NCI-H1436 treated with DMSO at 0.1 percent for 48 hours (cell line): Measurements from ENCODE around the gene TOP1.
"Not testable (repeated sequence)": the region's sequence is repeated elsewhere in the genome, so short reads cannot be mapped to it uniquely, and the experiment has no call there.

Experiments used
- DNase-seq: peaks from one replicate; lab custom pipeline; 2025; lab: John Stamatoyannopoulos, UW

TOP1 gene

DNA sequence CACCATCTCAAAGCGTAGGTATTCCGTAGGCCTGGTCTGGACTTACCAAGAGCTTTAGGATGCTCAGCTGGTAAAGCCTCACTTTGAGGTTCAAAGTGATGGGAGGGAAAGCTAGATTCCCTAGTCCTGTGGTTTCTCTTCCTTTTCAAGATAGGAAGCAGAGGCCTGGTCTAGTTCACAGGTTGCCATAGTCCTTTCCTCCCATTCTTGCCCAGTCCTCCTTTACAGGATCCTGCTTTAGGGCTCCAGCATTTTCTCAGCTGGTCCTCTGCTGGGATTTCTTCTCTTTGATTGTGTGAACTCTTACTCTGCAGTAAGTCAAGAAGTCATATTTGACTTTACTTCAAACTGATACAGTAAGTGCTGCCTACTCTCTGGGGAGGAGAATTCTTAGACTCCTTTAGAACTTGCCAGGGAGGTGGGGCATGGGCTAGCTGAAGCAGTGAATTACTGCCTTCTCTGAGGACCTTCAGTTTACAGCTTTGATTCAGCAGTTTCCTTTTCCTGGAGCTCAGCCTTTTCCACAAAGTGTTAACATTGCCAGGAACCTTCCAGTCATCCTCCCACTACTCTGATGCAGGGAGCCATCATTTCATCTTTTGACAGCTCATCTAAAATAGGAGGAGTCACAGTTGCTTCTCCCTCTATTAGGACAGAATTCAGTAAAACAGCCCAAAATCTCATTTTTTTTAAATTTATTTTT is 65.9 kb downstream of the TOP1 start:
- DNase-seq, result no peak

DNA sequence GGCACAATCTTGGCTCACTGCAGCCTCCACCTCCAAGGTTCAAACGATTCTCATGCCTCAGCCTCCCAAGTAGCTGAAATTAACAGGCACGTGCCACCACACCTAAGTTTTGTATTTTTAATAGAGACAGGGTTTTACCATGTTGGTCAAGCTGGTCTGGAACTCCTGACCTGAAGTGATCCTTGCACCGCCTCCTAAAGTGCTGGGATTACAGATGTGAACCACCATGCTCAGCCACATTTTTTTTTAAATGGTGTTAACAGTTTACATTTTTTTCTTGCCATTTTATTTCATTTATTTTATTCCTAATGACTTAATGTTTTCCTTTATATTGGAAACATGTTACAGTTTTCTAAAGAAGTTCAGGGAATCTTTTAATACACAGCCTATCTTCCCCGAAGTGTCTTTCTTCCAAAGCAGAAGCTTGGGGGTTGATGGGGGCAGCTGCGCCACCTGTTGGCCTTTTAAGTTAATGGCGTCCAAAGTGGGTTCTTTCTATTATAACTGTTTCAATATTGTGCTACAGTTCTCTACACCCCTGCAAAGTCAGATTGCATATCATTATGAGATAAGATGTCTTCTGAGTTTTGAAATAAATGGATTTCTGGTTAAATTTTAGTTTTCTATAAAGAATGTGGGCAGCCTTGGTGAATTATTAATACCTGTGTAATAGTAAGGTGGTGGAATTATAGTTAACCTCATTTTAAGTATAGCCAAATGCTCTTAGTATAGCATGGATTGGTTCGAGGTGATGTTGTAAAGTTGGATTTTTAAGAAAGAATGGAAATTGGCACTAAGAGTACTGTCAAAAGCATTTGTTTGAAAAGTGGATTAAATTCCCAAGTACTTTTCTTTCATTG is 66.7 kb downstream of the TOP1 start:
- DNase-seq, result no peak

DNA sequence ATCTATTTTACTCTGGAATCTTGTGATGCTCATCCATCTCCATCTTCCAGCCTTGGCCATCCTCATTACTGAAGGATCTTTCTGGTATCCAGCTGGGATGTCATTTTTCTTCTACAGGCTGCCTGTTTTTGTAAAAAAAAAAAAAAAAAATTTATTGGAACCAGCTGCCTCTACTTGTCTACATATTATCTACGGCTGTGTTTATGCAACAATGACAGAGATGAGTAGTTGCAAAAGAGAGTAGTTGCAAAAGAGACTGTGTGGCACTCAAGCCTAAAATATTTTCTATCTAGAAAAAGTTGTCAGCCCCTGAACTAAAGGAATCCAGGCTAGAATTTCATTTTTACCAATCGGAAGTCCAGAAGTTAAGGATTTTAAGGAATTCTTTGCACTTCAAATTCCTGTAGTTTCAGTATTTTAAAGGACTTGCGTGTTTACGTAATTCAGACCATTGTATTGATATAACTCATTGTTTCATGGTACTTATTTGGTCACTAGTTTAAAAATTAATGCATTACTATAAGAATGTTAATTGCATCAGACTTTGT is 70.2 kb downstream of the TOP1 start:
- DNase-seq, result no peak

DNA sequence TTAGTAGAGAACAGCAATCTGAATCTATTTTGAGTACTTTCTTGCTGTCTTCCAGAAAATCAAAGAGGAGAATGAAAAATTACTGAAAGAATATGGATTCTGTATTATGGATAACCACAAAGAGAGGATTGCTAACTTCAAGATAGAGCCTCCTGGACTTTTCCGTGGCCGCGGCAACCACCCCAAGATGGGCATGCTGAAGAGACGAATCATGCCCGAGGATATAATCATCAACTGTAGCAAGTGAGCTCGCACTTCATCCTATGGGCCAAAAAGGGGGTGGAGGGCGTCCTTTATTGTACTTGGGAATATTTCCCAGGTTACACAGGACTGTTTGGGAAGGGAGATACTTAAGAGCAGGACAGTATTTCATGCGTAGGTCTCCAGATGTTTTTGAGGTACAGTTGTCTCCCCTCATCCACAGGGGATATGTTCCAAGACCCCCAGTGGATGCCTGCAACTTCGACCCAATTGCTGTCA is 71.4 kb downstream of the TOP1 start:
- DNase-seq, result no peak

DNA sequence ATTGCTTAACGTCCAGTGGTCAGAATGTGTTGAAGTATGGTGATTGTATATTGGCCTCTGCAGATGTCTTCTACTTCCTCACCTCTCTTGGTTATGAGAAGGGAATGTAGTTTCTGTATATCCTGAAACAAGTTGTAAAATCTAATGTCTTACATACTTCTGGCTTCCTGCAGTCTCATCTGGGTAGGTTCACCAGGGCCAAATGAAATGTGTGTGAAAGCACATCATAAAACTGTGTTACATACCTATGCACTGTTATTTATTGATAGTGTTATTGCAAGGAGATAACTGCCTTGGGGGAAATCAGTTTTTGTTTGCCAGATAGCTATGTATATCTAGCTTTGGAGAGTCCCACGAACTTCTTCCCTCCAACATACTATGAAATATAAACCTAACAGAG is 73.0 kb downstream of the TOP1 start:
- no peak for DNase-seq

DNA sequence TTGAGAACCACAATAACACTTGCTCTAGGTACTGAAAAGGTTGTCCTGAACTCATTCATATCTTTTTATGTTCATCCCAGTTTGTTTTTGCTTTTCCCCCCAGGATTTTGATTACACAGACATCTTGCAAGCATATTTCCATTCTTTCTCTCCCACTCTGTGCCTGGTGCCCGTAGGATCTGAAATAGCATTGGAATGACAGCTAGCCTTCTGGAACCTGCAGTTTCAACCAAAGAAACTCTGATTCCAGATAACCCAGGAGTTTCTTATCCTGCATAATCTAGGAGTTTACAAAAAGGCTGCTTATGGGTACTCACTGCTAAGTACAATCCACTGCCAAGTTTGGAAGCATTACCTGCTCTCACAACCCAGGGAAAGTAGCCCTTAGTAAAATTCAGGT is 79.9 kb downstream of the TOP1 start:
- no peak for DNase-seq

DNA sequence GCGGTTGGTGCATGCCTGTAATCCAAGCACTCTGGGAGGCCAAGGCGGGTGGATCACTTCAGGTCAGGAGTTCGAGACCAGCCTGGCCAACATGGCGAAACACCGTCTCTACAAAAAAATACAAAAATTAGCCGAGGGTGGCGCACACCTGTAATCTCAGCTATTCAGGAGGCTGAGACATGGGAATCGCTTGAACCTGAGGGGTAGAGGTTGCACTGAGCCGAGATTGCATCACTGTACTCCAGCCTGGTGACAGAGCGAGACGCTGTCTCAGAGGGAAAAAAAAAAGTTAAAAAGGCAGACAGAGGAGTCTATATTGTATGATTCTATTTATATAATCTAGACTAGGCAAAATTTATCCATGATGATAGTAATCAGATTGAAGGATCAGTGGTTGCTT is 81.4 kb downstream of the TOP1 start:
- no peak for DNase-seq

DNA sequence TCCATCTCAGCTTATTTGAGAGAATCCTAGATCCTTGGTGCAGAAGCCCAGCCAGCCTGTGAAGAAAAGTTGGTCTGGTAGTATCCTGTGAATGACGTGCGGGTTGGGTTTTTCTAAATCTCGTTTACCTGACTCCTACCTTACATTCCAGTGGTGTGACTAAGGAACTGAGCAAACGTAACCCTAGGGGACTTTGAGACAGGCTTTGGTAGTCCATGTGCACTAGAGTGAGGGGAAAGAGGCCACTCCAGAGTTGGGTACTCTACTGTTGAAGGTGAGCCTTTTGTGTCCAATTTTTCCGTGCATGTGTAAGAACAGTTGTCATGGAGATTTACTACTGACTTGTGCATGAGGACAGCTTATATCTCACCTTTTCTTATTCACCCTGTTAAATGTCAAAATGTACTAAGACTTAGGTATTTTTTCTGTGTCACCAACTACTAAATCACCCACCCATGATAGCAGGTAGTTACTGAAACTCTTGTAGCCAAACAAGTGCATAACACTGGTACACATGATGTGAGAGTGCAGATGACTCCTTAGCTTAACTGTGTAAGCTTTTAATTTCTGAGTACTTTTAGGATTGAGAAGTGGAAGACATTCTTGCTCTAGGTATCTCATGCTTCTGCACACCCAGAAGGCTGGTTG is 82.4 kb downstream of the TOP1 start:
- DNase-seq, result no peak

DNA sequence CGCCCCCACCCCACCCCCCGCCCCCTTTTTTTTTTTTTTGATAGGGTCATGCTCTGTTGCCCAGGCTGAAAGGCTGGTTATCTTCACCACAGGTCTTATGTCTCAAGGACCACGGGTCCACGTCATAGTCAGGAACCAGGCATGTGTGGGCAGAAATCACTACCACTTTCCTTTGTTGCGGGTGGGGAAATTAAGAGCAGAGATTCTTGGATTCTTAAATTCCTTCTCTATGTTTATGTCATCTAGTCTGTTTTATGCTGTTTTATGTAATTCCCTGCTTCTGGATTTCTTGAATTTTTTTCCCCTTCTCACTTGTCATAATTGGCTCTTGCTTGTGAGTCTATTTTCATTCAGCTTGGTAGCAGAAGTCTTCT is 82.9 kb downstream of the TOP1 start:
- DNase-seq, result no peak

DNA sequence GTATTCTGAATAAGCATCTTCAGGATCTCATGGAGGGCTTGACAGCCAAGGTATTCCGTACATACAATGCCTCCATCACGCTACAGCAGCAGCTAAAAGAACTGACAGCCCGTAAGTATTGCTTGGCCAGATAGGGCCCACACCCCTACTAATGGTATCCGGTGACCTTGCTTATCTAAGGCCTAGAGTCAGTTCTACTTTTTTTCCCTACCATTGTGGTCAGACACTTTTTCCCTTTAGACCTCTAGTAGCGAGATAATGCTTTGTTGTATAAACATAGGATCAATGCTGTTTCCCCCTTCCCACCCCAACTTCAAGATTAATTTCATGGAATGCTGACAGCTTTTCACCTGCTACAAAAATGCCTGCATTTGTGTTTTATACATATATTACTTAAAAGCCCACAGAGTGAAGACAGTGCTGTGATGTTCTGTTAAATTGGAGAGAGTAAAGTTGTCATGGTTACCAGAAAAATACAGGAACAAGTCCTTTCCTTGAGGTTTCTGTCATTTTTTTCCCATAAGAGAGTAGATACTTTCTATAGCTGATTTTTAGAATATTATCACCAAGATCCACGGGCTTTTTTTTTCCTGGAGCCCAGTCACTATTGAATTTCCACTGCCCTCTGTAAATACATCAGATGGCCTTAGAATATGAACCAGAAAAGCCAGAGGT is 87.8 kb downstream of the TOP1 start:
- DNase-seq, result no peak

DNA sequence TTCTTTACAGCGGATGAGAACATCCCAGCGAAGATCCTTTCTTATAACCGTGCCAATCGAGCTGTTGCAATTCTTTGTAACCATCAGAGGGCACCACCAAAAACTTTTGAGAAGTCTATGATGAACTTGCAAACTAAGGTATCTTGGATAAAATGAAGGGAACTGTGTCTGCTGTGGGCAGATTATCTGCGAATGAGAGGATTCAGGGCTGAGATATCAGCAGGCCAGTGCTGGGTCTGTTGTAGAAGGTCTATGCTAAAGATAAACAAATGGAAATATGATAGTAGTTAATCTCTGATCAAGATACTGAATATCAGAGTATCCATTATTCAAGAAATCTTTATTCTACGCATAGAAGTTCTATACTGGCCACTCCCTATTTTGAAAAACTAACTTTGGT is 89.5 kb downstream of the TOP1 start:
- not testable (repeated sequence) for DNase-seq

DNA sequence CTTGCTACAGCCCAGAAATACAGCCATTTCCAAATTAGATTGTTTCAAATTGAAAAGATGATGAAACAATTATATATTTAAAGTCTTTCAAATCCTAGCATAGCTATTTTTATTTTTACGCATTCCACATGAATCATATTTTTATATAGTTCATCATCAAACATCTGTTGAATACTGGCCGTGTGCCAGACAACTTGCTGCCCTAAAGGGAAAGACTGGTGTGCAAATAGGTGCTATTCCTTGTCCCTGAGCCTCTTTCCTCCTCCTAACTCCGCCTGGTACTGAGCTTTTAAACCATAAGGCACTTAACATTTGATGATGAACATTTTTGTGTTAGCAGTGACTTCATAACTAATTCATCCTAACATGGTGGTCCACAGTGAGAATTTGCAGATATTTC is 90.0 kb downstream of the TOP1 start:
- no peak for DNase-seq

DNA sequence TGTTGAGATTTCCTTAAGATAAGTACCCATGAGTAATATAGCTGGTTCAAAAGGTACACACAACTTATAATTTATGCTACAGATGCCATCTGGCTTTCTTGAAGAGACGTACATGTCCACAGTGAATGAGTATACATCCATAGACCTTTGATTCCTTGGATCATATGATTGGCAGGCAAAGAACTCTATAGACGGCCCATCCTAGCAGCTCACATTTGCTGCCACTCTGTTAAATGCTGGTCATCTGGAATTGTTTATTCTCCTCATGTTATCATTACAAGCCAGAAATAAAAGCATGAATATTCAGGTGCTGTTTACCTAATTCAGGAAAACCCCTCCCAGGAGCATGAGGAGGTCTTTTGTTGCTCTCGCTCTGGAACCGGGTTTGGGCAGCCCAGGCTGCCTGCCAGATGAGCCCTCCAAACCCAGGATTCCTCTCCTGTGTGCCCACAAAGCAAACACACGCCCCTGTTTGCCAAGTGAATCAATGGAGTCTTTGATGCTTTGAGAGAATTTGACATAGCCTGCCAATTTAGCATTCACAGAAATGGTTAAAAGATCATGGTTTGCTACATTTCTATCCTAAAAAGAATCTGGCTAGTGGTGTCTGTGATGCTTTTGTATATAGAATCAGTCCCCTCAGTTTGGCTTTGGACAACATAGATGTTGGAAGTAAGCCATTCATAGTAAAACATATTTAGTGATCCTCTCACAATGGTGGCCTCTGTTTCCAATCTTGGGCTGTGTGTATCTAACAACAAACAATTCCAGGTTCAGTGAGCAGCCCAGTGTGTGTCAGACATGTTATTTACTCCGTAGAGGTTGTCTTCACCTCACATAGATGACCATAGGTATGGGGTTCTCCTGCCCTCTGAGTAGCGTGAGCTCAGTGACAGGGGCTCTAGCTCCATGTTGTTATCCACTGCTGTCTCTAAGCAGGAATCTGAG is 91.3 kb downstream of the TOP1 start:
- DNase-seq, result no peak

DNA sequence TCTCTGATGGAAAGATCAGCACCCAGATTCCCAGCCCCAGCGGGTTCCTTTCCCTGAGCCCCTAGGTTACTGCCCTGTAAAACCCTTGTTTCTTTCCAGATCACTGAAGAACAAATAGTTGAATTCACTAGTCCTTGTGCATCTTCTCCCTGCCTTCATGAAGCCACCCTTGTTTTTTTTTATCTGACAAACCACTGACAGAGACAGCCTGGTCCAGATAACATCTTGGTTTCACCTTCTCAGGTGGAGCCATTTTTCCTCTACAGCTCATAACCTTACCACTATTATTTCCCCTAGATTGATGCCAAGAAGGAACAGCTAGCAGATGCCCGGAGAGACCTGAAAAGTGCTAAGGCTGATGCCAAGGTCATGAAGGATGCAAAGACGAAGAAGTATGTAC is 92.8 kb downstream of the TOP1 start:
- DNase-seq, result no peak

DNA sequence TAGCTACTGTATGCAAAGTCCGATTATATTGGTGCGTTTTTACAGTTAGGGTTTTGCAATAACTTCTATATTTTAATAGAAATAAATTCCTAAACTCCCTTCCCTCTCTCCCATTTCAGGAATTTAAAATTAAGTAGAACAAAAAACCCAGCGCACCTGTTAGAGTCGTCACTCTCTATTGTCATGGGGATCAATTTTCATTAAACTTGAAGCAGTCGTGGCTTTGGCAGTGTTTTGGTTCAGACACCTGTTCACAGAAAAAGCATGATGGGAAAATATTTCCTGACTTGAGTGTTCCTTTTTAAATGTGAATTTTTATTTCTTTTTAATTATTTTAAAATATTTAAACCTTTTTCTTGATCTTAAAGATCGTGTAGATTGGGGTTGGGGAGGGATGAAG is 95.0 kb downstream of the TOP1 start:
- DNase-seq, result no peak

DNA sequence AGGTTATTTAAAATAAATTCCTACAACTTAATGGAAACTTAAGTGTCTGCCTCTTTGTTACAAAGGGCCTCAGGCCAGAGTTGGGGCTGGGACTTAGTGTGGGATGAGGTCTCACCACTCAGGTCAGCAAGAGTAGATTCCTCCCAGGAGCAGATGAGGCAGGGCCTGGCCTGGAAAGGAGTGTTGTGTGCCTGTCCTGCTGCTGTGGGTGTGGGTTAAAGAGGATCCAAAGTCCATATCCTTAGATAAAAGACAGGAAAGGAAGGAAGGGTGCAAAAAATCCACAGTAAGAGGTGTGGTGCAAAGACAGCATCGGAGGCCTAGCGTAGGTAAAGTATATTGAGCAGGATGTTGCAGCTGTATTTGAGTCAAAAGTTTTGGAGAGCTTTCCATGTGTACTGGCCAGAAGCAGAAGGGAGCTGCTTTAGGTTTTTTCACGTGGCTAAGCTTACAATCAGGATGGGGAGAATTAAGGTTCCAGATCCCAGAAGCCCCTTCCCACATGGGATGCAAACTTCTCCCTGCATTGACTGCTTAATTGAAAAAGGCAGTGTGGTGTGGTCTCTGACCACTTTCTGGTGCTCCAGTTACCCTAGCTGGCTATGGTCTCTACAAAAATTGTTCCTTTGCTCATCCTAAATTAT is 96.0 kb downstream of the TOP1 start:
- DNase-seq, result no peak

DNA sequence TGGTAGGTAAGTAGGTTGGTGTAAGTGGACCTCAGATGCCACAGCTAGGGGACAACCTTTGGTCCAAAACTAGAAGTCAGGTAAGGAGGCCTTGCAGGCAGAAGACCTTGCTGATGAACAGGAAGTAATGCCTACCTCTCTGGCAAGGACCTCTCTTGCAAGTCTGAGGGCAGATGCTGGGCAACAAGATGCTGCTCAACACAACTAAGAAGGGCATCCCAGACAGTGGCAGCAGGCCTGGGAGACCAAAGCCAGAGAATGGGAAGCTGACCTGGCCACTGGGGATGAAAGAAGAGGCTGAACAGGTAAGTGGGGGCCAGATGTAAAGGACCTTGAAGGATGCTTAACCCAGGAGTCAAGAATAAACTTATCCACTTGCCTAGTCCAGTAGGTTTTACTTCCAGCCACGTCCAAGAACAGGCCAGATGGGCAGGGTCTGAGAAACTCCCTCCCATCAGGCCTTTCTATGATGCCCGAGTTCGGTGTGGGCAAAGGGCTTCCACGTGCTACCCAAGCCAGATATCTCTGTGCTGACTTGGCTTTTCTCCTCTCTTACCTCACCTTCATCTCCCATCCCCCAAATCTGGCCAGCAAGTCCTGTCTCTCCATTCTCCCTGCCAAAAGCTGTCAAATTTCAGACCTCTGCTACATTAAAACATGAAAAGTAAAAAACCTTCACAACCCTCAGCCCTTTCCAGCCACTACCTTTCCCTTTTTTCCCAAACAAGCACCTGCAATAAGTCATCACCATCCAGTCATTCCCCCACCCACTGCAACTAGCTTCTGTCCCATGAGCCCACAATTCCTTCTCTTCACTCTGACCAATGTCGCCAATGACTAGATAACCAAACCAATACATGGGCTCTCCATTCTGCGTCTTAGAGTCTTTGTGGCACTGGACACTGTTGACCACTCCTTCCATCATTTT is 97.2 kb downstream of the TOP1 start:
- no peak for DNase-seq

DNA sequence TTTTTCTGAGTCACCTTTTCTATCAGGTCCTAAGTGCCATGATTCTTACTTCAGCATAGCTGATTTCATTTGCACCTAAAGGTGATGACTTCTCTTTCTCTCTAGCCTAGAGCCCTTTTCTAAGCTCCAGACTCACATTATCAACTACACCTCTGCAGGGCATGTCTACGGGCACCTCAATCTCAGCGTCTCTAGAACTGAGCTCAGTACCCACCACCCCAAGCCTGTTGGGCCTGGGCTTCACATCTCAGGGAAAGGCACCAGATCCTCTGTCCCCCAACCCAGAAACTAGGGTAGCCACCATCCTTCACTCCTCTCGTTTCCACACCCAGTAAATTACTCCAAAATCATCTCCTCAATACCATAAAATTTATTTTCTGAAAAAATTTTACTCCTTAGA is 98.1 kb downstream of the TOP1 start:
- no peak for DNase-seq

DNA sequence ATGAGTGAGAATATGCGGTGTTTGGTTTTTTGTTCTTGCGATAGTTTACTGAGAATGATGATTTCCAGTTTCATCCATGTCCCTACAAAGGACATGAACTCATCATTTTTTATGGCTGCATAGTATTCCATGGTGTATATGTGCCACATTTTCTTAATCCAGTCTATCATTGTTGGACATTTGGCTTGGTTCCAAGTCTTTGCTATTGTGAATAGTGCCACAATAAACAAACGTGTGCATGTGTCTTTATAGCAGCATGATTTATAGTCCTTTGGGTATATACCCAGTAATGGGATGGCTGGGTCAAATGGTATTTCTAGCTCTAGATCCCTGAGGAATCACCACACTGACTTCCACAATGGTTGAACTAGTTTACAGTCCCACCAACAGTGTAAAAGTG is 99.7 kb downstream of the TOP1 start:
- DNase-seq, result not testable (repeated sequence)
